IgD-negative memory B cell (primary cell): ENCODE data around the gene ESRRB. TPM values are rescaled to one million over a fixed set of nuclear protein-coding genes. Genes with fewer than 3 reads are reported as not detected.

Source experiments
- H3K27ac Mint-ChIP-seq, 3 donors: one replicate each; pipeline ENCODE4 v1.8.0; 2020 to 2022; ENCODE audit warnings: mild to moderate bottlenecking in 3 of 3, mixed read lengths in 3 of 3, moderate library complexity in 1 of 3
- H3K27me3 Mint-ChIP-seq: one replicate; pipeline ENCODE4 v1.8.0; 2021; ENCODE audit warnings: mixed read lengths
- H3K36me3 Mint-ChIP-seq: one replicate; pipeline ENCODE4 v1.8.0; 2020; ENCODE audit warnings: mild to moderate bottlenecking, mixed read lengths
- H3K4me1 Mint-ChIP-seq, 3 donors: one replicate each; pipeline ENCODE4 v1.8.0; 2020 to 2022; ENCODE audit warnings: mixed read lengths in 3 of 3, mild to moderate bottlenecking in 1 of 3
- H3K4me3 Mint-ChIP-seq, 4 donors: one replicate each; pipeline ENCODE4 v1.8.0; 2020 to 2022; ENCODE audit warnings: mild to moderate bottlenecking in 4 of 4, mixed read lengths in 4 of 4, moderate library complexity in 3 of 4
- H3K9me3 Mint-ChIP-seq, 3 donors: one replicate each; pipeline ENCODE4 v1.8.0; 2020 to 2021; ENCODE audit warnings: mixed read lengths in 3 of 3, mild to moderate bottlenecking in 1 of 3
- polyA plus RNA-seq: library from polyadenylated mRNA; unstranded; fragments of 300-500 nt; fragmentation: Illumina TruSeq; gene quantifications from one replicate; pipeline ENCODE4 v1.2.3, GENCODE V29; 2021

ESRRB gene
- polyA plus RNA-seq, 1 donor from 2014 or later, result not detected

- H3K36me3 Mint-ChIP-seq, result no peaks in the 10 kb centered on the region
- H3K27me3 Mint-ChIP-seq, result peaks cover 2% of the 10 kb centered on the region
- no peak overlapping the region for H3K27ac Mint-ChIP-seq
- H3K4me1 Mint-ChIP-seq, result peaks cover 0 to 3% (median 0%) of the 10 kb centered on the region in 3 donors
- H3K4me3 Mint-ChIP-seq, result no peak overlapping the region
- H3K9me3 Mint-ChIP-seq, result peaks cover 0 to 3% (median 0%) of the 10 kb centered on the region in 3 donors
These were observed 162.1 kb downstream of the ESRRB start for GRCh38 chr14:76537906-76538647.

GRCh38 chr14:76538648-76539008 lies 162.7 kb downstream of the ESRRB start:
- Mint-ChIP-seq H3K4me1 (peaks cover 0 to 3% (median 0%) of the 10 kb centered on the region in 3 donors), H3K36me3 (no peaks in the 10 kb centered on the region), H3K27me3 (peaks cover 2% of the 10 kb centered on the region), H3K27ac (no peak overlapping the region), H3K4me3 (no peak overlapping the region), H3K9me3 (peaks cover 0 to 3% (median 0%) of the 10 kb centered on the region in 3 donors)

GRCh38 chr14:76539130-76539529 lies 163.2 kb downstream of the ESRRB start:
- Mint-ChIP-seq H3K27ac (no peak overlapping the region), H3K4me3 (no peak overlapping the region), H3K9me3 (peaks cover 0 to 3% (median 0%) of the 10 kb centered on the region in 3 donors), H3K4me1 (peaks cover 0 to 3% (median 0%) of the 10 kb centered on the region in 3 donors), H3K36me3 (no peaks in the 10 kb centered on the region), H3K27me3 (peaks cover 3% of the 10 kb centered on the region)

- Mint-ChIP-seq H3K27ac (no peak overlapping the region), H3K4me3 (no peak overlapping the region), H3K36me3 (no peaks in the 10 kb centered on the region), H3K9me3 (peaks cover 0 to 3% (median 0%) of the 10 kb centered on the region in 3 donors), H3K4me1 (peaks cover 0 to 3% (median 0%) of the 10 kb centered on the region in 3 donors), H3K27me3 (peaks cover 10% of the 10 kb centered on the region)
These were observed 165.8 kb downstream of the ESRRB start for GRCh38 chr14:76541594-76542219.

- Mint-ChIP-seq H3K36me3 (no peaks in the 10 kb centered on the region), H3K4me1 (peaks cover 0 to 3% (median 0%) of the 10 kb centered on the region in 3 donors), H3K4me3 (no peak overlapping the region), H3K27me3 (peaks cover 17% of the 10 kb centered on the region), H3K9me3 (no peaks in the 10 kb centered on the region), H3K27ac (no peak overlapping the region)
These were observed 170.7 kb downstream of the ESRRB start for GRCh38 chr14:76546426-76547221.

- H3K9me3 Mint-ChIP-seq, result no peaks in the 10 kb centered on the region
- H3K4me1 Mint-ChIP-seq, result no peaks in the 10 kb centered on the region
- H3K36me3 Mint-ChIP-seq, result no peaks in the 10 kb centered on the region
- H3K27ac Mint-ChIP-seq, result no peak overlapping the region
- H3K27me3 Mint-ChIP-seq, result peaks cover 15% of the 10 kb centered on the region
- H3K4me3 Mint-ChIP-seq, result no peak overlapping the region
These were observed 171.9 kb downstream of the ESRRB start for GRCh38 chr14:76547831-76548230.

- no peak overlapping the region for H3K4me3 Mint-ChIP-seq
- no peak overlapping the region for H3K27ac Mint-ChIP-seq
- H3K9me3 Mint-ChIP-seq, result no peaks in the 10 kb centered on the region
- H3K36me3 Mint-ChIP-seq, result no peaks in the 10 kb centered on the region
- no peaks in the 10 kb centered on the region for H3K4me1 Mint-ChIP-seq
- peaks cover 12% of the 10 kb centered on the region for H3K27me3 Mint-ChIP-seq
These were observed 174.6 kb downstream of the ESRRB start for GRCh38 chr14:76550534-76550933.

GRCh38 chr14:76551116-76551515 lies 175.2 kb downstream of the ESRRB start:
- H3K27me3 Mint-ChIP-seq, result peaks cover 12% of the 10 kb centered on the region
- no peaks in the 10 kb centered on the region for H3K36me3 Mint-ChIP-seq
- no peaks in the 10 kb centered on the region for H3K4me1 Mint-ChIP-seq
- no peak overlapping the region for H3K27ac Mint-ChIP-seq
- H3K9me3 Mint-ChIP-seq, result no peaks in the 10 kb centered on the region
- H3K4me3 Mint-ChIP-seq, result no peak overlapping the region

Other genes with a start within 250 kb of the ESRRB start
- 8.3 TPM for gene GPATCH2L, start 224.2 kb upstream of the ESRRB start, polyA plus RNA-seq